Ramos (cell line): ENCODE measurements around the gene MTG2.

Experiments
- in situ Hi-C: fragments of 300-500 bp; cut with MboI; formaldehyde crosslinking; loops from one replicate; pipeline ENCODE4 v1.14.3; 2022; ENCODE audit warnings: low sequenced_read_pairs; ENCODE audit not compliant: unreplicated experiment

Gene MTG2

DNA sequence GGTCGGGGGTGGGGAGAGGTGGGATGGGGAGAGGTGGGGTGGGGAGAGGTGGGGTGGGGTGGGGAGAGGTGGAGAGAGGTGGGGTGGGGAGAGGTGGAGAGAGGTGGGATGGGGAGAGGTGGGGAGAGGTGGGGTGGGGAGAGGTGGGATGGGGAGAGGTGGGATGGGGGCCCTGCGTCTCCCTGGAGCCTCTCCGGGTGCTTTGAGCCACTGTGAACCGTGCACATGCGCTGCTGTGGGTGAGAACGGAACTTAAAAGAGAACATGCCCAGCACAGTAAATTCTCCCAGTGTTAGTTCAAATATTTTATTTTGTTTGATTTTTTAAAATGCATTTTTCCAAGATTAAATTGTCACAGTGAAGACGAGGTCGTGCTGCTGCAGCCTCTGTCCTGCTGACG is 22.6 kb upstream of the MTG2 start:
- in situ Hi-C loops = no loop called here

DNA sequence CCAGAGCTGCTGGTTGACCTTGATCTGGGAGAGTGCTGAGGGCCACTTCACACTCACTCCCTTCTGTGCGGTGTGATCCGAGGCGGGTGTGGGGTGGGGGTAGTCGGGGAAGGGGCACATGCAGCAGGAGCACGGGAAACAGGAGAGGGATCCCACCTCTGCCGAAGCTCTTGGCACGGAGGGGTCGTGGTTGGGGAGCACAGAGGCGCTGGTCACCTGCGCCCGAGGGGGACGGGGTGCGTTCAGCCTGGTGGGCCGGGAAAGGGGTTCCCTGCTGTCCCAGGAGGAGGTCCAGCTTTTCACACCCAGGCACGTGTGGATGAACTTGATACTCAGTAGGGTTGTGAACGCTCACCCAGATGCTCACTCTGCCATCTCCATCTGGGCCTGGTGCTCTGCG is 22.0 kb upstream of the MTG2 start:
- in situ Hi-C loops = no loop called here

DNA sequence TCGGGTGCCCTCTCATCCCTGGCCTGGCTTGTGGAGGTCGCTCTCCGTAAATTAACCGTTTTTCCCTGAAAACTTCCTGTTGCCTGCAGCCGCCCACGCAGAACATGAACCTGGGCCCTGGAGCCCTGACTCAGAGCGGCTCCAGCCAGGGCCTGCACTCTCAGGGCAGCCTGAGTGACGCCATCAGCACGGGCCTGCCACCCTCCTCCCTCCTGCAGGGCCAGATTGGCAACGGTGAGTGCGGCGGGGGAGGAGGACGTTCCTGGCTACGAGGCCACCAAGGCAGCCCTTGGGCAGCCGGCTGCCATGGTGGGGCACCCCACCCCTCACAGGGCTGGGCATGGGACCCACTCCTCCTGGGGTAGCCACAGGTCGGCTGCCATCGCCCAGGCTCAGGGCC is 21.5 kb upstream of the MTG2 start:
- in situ Hi-C loops = no loop called here

DNA sequence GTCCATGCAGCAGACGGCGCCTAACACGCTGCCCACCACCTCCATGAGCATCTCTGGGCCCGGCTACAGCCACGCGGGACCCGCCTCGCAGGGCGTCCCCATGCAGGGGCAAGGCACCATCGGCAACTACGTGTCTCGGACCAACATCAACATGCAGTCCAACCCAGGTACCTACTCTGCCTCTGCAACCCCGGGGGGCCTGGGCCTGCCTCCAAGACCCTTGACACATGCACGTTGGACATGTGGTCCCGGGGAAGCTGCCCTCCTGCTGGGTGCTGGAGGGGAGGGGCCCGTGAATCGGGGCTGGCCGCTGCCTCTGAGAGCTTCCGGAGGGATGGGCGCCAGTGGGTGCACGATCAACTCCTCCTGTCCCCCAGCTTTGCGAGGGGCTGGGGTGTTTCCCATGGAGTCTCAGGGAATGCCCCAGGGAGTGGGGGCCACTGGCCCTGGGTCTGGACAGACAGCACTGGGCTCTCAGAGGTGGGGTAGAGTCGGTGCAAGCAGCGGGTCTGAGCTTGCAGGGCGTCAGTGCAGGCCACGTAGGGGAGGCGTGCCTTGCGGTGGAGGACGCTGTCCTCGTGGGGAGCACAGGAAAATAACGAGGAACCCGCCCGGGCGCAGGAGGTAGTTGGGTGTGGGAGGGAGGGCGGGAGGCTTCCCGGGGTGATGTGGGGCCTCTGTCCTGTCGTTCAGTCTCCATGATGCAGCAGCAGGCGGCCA is 19.9 kb upstream of the MTG2 start:
- in situ Hi-C loops = no loop called here

DNA sequence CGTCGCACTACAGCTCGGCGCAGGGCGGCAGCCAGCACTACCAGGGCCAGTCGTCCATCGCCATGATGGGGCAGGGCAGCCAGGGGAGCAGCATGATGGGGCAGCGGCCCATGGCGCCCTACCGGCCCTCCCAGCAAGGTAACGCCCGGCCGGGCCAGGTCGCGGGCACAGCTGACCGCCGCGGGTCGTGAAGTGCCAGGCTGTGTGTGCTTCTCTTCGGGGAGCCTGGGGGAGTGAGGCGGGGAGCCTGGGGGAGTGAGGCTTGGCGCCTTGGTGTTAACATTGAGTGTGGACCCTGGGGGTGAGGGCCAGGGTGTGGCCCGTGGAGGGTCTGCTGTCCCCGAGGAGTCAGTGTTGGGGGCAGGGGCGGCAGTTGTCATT is 19.4 kb upstream of the MTG2 start:
- in situ Hi-C loops = no loop called here

DNA sequence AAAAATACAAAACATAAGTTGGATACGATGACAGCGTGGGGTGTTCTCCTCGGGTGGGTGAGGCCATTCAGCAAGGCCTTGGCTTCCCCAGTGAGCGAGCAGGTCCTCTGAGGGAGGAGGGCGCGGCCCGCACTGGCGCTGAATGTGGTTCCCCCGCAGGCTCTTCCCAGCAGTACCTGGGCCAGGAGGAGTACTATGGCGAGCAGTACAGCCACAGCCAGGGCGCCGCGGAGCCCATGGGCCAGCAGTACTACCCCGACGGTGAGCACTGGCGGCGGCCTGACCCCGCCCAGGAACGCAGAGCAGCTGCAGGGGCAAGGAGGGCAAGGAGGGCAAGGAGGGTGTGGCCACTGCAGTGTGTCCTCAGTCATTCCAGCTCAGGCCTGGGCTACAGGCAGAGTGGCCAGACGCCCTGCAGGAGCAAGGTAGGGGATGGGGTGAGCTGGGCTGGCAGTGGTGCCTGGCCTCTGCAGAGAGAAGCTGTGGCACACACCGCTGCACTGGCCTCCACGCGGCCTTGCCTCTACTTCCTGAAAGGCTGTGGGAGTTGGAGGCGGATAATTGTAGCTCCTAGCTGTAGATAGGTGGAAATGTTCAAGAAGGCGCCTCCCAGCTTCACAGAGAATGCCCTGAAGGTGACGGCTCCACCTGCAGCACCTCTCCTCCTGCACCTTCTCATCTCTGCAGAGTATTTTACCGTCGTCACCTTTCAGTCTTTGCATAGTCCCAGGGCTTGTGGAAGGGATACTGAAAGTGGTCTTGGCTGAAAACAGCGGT is 18.7 kb upstream of the MTG2 start:
- in situ Hi-C loops = no loop called here

DNA sequence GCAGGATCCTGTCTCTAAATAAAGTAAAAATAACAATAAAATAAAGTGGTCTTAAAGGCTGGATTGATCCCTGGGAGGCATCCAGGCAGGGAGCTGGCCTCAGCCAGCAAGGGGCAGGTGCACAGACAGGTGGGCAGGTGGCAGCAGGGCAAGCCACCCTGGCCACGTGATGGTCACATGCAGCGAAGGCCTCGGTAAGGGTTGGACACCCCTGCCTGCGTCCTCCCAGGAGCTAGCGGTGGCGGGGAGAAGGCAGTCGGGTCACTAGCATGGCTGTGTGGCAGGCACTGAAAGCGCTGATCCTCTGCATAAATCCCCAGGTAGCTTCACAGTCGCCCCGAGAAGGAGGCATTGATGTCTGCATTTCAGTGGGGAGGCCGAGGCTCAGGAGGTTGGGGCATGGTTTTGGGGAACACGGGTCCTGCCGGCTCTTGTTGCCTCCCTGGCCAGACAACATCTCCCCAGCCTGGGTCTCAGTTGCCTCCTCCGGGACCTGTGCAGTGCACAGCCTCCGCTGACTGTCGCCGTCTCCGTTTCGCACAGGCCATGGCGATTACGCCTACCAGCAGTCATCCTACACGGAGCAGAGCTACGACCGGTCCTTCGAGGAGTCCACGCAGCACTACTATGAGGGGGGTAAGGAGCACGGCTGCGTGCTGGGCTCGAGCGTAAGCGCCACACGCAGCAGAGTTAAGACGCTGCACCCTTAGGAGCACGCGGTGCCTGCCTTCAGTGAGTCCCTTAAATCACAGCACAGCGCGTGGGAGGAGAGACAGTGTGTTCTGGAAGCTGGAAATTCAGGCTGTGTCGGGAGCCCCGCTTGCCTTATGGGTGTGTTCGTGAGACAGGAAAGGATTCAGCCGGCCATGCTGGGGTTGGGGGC is 17.7 kb upstream of the MTG2 start:
- in situ Hi-C loops = no loop called here

DNA sequence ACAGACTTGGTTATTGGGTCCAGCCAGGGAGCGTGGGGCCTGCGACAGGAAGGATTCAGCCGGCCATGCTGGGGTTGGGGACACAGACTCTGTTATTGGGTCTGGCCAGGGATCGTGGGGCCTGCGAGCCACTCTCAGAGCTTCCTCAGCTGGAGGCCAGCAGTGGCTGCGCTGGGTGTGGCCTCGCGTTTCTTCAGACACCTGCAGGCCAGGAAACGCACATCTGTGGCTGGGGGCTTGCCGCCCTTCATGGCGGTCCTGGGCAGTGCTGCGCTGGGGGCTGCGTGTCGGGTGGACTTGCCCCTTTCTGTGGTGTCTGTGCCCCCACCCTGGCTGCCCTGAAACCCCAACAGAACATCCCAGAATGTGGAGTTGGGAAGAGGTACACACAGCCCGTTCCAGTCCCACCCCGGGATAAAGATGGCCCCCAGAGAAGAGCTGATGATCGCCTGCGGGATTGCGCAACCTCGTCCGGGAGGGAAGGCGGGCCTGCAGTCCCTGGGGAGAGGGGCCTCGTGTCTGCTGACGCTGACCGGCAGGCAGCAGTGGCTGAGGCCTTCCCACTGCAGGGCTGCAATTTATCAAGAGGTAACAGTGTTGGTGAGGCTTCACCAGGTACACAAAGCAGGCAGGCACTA is 16.9 kb upstream of the MTG2 start:
- in situ Hi-C loops = no loop called here

DNA sequence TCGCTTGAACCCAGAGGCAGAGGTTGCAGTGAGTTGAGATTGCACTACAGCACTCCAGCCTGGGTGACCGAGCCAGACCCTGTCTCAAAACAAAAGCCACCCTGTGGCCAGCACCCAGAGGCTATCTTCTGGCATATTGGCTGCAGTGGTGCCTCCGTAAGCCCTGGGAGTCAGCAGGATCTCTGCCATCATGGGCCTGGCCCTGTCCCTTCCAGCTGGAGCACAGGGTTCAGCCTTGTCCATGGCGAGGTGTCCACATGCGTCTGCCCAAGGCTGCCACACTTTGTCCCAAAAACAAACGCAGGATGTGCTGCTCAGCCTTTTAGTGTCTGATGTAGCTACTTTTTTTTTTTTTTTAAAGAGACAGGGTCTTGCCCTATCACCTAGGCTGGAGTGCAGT is 15.4 kb upstream of the MTG2 start:
- in situ Hi-C loops = no loop called here

DNA sequence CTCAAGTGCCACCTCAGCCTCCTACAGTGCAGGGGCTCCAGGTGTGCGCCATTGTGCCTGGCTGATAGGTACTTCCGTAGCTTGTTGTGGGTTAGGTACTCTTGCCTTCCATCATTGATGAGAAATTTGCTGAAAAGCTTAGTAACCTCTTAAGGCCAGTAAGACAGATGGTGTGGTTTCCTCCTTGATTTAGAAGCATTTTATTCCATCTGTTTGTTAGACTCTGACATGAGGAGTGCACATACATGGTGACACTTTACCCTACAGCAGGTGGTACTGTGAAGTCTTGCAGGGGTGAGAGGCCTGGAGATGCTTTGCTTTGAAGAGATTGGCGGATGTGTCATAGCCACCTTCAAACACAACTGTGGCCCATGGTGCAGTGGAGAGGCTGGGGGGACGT is 14.8 kb upstream of the MTG2 start:
- in situ Hi-C loops = no loop called here

DNA sequence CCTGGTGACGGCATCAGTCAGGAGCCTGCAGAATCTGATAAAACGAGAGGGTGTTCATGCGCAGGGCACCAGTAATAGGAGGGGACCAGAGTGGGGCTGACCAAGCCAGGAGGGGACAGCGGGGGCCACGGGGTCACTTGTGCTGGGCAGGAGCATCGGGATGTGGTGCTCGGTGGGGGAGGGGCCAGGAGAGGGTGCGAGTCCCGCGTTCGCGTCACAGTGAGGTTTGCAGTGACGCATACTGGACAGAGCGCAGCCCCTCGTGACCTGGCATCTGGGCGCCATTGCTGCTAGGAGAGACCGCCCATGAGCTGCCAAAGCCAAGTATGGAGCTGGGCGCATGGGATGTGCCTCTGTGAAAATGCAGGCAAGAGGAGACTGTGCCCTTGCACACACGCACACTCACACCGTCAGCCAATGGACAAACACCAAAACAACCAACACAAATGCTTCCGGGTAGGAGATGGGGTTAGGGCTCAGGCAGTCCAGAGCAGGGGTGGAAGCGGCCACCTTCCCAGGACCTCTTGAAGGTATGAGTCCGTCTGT is 13.9 kb upstream of the MTG2 start:
- in situ Hi-C loops = no loop called here

DNA sequence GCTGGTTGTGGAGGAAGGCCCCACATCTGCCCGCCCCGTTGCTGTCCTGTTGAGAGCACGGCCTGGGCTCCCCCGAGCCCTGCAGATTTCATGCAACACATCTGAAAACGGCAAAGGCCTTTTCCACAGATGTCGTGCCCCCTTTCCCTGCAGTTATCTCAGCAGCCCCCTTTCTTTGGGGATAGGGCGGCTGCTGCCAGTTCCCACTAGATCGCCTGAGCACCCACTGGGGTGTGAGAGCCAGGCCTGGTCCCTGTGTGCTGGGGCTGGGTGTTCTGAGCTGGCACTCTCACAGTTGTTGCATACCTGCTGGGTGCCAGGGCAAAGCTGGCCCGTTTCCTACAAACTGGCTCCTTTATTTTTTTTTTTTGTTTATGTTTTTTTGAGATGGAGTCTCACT is 12.3 kb upstream of the MTG2 start:
- in situ Hi-C loops = no loop called here

DNA sequence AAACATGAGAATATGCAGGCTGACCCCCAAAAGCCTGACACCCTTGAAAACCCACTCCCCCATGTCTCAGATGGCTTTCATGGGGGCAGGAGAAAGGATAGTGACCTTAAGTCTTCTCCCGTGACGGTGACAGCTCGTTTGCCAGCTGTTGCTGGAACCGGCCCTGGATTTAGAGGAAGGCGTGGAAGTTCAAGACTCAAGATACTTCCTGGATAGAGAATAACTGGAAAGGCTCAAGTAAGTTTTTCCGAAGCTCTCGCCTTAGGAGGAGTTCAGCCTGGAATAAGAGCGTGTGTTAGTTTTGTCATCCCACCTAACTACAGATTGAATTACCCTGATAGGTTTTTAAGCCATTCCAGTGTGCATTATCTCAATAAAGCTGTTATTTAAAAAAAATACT is 11.6 kb upstream of the MTG2 start:
- in situ Hi-C loops = no loop called here

DNA sequence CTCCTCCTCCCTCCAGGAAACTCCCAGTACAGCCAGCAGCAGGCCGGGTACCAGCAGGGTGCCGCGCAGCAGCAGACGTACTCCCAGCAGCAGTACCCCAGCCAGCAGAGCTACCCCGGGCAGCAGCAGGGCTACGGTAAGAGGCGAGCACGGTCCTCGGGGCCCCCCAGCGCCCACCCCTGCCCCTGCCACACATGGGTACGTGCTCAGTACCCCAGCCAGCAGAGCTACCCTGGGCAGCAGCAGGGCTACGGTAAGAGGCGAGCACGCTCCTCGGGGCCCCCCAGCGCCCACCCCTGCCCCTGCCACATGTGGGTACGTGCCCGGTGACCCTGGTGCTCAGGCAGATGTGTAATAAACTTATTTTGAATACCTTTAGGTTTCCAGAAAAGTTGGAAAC is 10.2 kb upstream of the MTG2 start:
- in situ Hi-C loops = no loop called here

DNA sequence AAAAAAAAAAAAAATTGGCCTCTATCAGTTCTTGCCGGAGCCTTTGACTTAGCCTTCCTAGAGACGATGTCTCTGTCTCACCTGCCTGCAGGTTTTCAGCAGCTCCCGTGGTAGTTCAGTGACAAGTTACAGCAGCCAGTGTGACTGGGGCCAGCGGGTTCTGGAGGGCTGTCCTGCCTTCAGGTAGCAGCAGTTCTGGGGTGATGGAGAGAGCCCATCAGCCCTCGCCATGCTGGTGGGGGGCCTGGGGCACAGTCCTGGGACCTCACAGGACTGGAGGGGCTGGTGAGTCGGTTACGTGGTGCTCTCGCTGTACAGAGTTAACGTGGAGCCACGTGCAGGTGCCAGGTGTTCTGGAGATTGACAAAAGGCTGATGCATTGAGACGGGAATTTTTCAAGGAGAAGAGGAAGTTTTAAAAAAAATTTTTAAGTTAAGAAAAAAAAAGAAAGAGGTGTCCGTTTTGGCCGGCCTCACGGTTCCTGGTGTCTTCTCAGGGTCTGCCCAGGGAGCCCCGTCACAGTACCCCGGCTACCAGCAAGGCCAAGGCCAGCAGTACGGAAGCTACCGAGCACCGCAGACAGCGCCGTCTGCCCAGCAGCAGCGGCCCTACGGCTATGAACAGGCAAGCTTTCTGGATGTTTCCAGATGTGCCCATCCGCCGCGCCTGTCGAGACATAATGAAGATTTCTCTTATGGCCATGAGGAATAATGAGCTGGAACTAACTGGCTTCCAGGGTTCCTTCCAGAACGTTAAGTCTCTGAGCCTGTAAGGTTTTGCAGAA is 8.6 kb upstream of the MTG2 start:
- in situ Hi-C loops = no loop called here

DNA sequence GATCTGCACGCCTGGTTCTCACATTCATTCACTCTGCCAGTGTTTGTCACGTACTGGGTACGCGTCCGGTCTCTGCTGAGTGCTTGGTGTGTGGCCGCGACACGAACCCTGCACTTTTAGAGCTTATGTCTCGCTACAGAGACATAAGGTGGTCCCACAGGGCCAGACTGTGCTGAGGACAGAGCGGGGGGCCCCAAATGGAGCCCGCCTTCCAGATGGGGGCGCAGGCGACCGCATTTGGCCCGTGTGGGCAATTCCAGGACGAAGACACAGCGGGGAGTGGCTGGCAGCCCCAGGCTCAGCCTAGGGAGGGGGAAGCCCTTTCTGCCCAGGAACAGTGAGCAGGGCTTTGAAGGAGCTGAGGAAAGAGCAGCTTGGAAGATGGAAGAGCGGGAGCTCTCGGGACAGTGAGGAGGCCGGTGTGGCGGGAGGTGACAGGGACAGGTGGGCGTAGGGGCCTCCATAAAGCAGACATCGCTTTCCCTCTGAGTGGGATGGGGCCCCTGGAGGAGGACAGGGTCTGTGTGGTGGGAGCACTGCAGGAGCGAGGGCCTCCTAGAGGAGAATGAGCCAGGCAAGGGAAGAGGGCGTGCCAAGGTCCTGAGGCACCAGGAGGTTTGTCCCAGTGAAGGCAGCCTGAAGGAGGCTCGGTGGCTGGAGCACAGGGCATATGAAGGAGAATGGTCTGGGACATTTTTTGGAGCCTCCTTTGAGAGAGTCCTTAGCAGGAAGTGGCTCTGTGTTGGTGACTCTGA is 7.8 kb upstream of the MTG2 start:
- in situ Hi-C loops = no loop called here

DNA sequence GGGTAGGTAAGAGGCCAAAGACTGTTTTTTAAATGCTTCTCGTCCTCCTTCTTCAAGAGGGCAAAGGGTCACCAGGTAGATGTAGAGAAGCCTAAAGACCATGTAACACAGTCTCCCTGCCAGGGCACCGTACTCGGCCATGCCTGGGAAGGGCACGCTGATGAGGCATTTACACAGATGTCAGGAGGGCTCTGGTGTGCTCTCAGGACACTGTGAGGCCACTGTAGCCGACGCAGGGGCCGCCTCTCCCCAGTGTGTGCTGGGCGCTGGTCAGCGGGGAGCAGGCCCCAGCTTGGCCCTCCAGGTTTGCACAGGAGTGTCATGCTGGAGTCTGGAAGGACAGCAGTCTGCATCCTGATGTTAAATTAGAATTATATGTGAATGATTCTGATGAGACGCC is 7.1 kb upstream of the MTG2 start:
- in situ Hi-C loops = no loop called here

DNA sequence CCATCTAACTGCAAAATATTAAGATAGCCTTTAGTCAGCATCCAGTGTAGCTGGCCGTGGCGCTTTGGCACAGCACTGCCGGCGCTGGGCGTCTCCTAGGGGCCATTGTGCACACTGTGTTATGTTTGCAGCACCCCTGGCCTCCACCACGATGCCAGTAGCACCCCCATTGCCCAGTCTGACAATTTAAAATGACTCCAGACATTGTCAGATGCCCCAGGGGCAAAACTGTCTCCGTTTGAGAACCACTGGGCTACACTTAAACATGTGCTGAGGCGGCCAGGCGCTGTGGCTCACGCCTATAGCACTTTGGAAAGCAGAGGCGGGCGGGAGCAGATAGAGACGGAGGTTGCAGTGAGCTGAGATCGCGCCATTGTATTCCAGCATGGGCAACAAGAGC is 6.0 kb upstream of the MTG2 start:
- in situ Hi-C loops = no loop called here

DNA sequence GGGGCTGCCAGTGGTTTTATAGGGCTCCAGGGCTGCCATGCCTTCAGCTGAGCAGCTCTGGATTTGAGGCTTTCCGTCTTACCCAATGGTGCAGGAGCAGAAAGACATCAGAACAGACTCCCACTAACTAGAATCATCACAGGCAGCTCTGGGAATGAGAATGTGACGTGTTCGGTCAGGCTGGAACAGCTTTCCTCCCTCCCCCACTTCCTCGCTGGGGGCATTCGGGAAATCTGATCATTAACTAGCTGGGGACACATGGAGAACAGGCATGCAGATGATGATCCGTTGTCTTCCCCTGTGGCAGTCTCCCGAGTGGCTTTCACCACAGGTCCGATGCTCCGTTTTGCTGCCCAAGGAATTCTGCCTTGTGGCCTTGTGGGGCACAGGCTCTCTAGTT is 5.5 kb upstream of the MTG2 start:
- in situ Hi-C loops = no loop called here
